Heart left ventricle (tissue), 16 donors: Measurements from ENCODE around the gene NOG. TPM values are rescaled to one million over a fixed set of nuclear protein-coding genes. Genes with fewer than 3 reads are reported as not detected.

ENCODE experiments used
- ATAC-seq, 4 donors: fragments of 200-7000 bp; cut with Tn5 transposase; one replicate each; pipeline ENCODE4 v1.9.1; 2020 to 2022; ENCODE audit warnings: moderate library complexity in 4 of 4, mild to moderate bottlenecking in 3 of 4, moderate number of reproducible peaks in 1 of 4
- DNase-seq, 5 donors: peaks; one replicate each; pipeline ENCODE4 v3.0.0-alpha.2; 2020
- H3K27ac ChIP-seq, 12 donors: fragments of 200-600 bp; sonication (generic) in 4 of 12; one replicate each; pipeline versions ENCODE4 v1.5.0 to v1.8.0; 2016 to 2022; ENCODE audit warnings: mild to moderate bottlenecking in 2 of 12
- H3K27me3 ChIP-seq, 9 donors: fragments of 200-600 bp; sonication (generic) in 2 of 9; one replicate each; pipeline versions ENCODE4 v1.5.1 to v1.8.0; 2016 to 2022; ENCODE audit warnings: mild to moderate bottlenecking in 3 of 9
- H3K36me3 ChIP-seq, 9 donors: fragments of 200-600 bp; sonication (generic) in 2 of 9; one replicate each; pipeline versions ENCODE4 v1.5.0 to v1.8.0; 2018 to 2022; ENCODE audit warnings: mild to moderate bottlenecking in 2 of 9
- H3K4me1 ChIP-seq, 12 donors: fragments of 200-600 bp; sonication (generic) in 4 of 12; one replicate each; pipeline versions ENCODE4 v1.5.0 to v1.8.0; 2016 to 2022; ENCODE audit warnings: mild to moderate bottlenecking in 3 of 12
- H3K4me3 ChIP-seq, 12 donors: fragments of 200-600 bp; sonication (generic) in 4 of 12; one replicate each; pipeline versions ENCODE4 v1.5.0 to v1.8.0; 2017 to 2022; ENCODE audit warnings: mild to moderate bottlenecking in 9 of 12, moderate library complexity in 4 of 12
- H3K9me3 ChIP-seq, 12 donors: fragments of 200-600 bp; sonication (generic) in 4 of 12; one replicate each; pipeline versions ENCODE4 v1.5.0 to v1.8.0; 2016 to 2022; ENCODE audit warnings: mild to moderate bottlenecking in 1 of 12
- CTCF ChIP-seq, 12 donors: fragments of 200-600 bp; sonication (generic) in 4 of 12; IDR thresholded peaks; one replicate each; pipeline versions ENCODE4 v1.5.0 to v1.8.0; 2018 to 2022; ENCODE audit warnings: antibody characterized with exemption in 12 of 12, mild to moderate bottlenecking in 5 of 12
- POLR2A ChIP-seq, 2 donors: fragments of 450-650 bp; IDR thresholded peaks; one replicate each; pipeline ENCODE4 v1.6.1; 2017; ENCODE audit warnings: antibody characterized with exemption in 2 of 2, mild to moderate bottlenecking in 2 of 2, moderate library complexity in 2 of 2
- WGBS, 4 donors: extraction: QIAGEN DNeasy Blood & Tissue Kit in 2 of 4; methylation state at CpG; one replicate each; pipeline versions ENCODE4 v1.1.5 to v1.1.7; 2013 to 2018; 5-methylcytosine and 5-hydroxymethylcytosine counted together
- intact Hi-C, 10 donors: fragments of 100-400 bp; cut with DNase I; formaldehyde crosslinking; loops; one replicate each; pipeline versions ENCODE4 v1.11.1 to v1.14.2; 2022
- polyA plus RNA-seq, 2 donors: library from polyadenylated mRNA; stranded (reverse); fragments of 200-250 nt; gene quantifications; one replicate each; pipeline ENCODE4 v1.2.3, GENCODE V29; 2013
- total RNA-seq, 9 donors: library from RNA; depleted of rRNA in 2 of 9; stranded (reverse); fragments of >200 nt in 2 of 9; fragmentation: NEBNext Ultra II Directional in 3 of 9; extraction: Animal tissue kit (Norgen Biotek cat#: 25700) in 3 of 9; gene quantifications; one replicate each; pipeline versions ENCODE4 v1.1.0 to v1.2.4, GENCODE V29; 2016 to 2023
- donor health status: ischemic (EF 13 %, LVEDD 7.1; RV severe dilation, severe dysfunction).
- donor health status: healthy with polysubstance abuse.
- donor health status: DM: no; HTN: yes; CAD: no.
- donor health status: DM: no; HTN: no; CAD: no.
- donor health status: ischemic (EF 25% LVEDD 6.9; RV normal size, moderate dysfunction).
- donor health status: ischemic (EF 25% LVEDD 5.7; RV mildly dilated, moderate dysfunction).
- donor health status: healthy.
- donor health status: DM: yes; HTN: yes; CAD: no.
- donor health status: ischemic (EF 35%, LVEDD 5.7; RV mildly dilated, moderate dysfunction).
- donor health status: nonischemic (EF 11% LVEDD 7.7; RV severe dilation, severe dysfunction).
- donor health status: DM: yes; HTN: yes; CAD: no.
- donor health status: PGD.
- donor health status: ischemic (EF 29% LVEDD 5.4; RV normal size, mild dysfunction).
- donor health status: nonischemic (EF 23%, LVEDD 6.1; RV moderate dilation, normal function).

Gene NOG
- total and polyA plus RNA-seq, 11 donors: 0.03 to 0.36 (median 0.14) TPM; not detected in 4

DNA sequence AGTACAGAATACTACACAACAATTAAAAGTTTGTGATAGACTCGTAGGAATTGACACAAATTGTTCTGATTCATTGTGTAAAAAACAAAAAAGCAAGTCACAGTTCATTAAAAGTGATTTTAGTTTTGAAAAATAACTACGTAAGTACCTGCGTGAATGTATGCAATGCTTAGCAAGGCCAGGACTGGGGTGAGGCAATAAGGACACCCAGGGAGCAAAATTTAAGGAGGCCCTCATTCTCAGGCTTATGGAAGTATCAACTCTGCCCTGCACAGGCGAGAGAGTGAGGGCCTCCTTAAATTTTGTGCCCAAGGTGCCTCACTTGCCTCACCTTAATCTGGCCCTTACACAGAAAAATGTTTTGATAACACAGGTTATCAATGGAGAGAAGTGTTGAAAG, 31.4 kb downstream of the NOG start:
- Histone ChIP-seq H3K4me1 (no peaks in the 10 kb centered on the region), H3K27me3 (peaks cover 0 to 5% (median 0%) of the 10 kb centered on the region in 9 donors), H3K9me3 (no peaks in the 10 kb centered on the region), H3K36me3 (no peaks in the 10 kb centered on the region), H3K27ac (no peak overlapping the region), H3K4me3 (no peak overlapping the region)
- 74 to 84% (median 79%) methylated on average over 4 of the region's 4 CpGs for WGBS, 4 donors
- ATAC-seq: no peak
- DNase-seq: no peak
- intact Hi-C loops: no loop called here
- no peak for TF ChIP-seq CTCF (IDR thresholded peaks at IDR 0.05)
- no peak for TF ChIP-seq POLR2A (IDR thresholded peaks at IDR 0.05)

DNA sequence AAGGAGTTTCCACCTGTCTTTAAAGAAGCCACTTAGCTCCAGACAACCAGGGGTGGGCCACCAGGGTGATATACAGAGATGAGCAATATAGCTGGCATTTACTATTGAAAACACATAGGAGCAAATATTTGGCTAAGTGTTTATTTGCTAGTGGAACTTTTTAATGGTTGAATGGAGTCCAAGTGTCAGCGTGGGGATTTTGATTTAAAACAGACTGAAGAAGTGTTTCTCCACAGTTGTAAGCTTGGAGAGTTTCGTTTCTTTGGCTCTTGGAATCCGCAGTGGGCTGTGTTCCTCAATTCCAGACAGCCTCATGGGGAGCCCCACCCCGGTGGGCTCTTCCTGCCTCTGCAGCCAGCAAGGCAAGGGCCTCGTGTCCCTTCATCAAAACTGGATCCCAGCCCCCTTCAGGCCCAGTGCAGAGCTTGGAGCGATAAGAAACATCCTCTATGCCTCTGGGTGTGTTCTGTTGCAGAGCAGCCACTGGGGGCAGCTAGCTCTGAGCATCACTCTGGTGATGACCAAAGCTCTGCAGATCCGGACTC, 36.1 kb downstream of the NOG start:
- Histone ChIP-seq H3K4me3 (no peak overlapping the region), H3K9me3 (no peaks in the 10 kb centered on the region), H3K36me3 (no peaks in the 10 kb centered on the region), H3K27me3 (peaks cover 0 to 15% (median 0%) of the 10 kb centered on the region in 9 donors), H3K27ac (no peak overlapping the region), H3K4me1 (no peaks in the 10 kb centered on the region)
- WGBS, 4 donors: 17 to 38% (median 23%) methylated on average over 7 of the region's 7 CpGs
- intact Hi-C loops: no loop called here
- TF ChIP-seq POLR2A (IDR thresholded peaks at IDR 0.05) (no peak), CTCF (IDR thresholded peaks at IDR 0.05) (peak in 2 of 12 donors; percentile 10 to 13)
- DNase-seq: no peak
- ATAC-seq: no peak

- TF ChIP-seq CTCF (IDR thresholded peaks at IDR 0.05) (no peak), POLR2A (IDR thresholded peaks at IDR 0.05) (no peak)
- DNase-seq: no peak
- 63 to 71% (median 68%) methylated on average over 4 of the region's 4 CpGs for WGBS, 4 donors
- ATAC-seq: no peak
- Histone ChIP-seq H3K27me3 (peaks cover 0 to 15% (median 0%) of the 10 kb centered on the region in 9 donors), H3K4me1 (no peaks in the 10 kb centered on the region), H3K9me3 (no peaks in the 10 kb centered on the region), H3K36me3 (no peaks in the 10 kb centered on the region), H3K27ac (no peak overlapping the region), H3K4me3 (no peak overlapping the region)
- intact Hi-C loops: no loop called here
These were observed 36.7 kb downstream of the NOG start for GRCh38 chr17:56630202-56630601.

- Histone ChIP-seq H3K4me1 (no peaks in the 10 kb centered on the region), H3K4me3 (no peak overlapping the region), H3K9me3 (no peaks in the 10 kb centered on the region), H3K36me3 (no peaks in the 10 kb centered on the region), H3K27ac (no peak overlapping the region), H3K27me3 (peaks cover 0 to 35% (median 0%) of the 10 kb centered on the region in 9 donors)
- no peak for ATAC-seq
- intact Hi-C loops: no loop called here
- 78 to 82% (median 81%) methylated on average over 4 of the region's 4 CpGs for WGBS, 4 donors
- DNase-seq: no peak
- TF ChIP-seq CTCF (IDR thresholded peaks at IDR 0.05) (no peak), POLR2A (IDR thresholded peaks at IDR 0.05) (no peak)
These were observed 40.2 kb downstream of the NOG start for GRCh38 chr17:56633681-56634080.
